Measurements from ENCODE around the gene GPC5.

GRCh38 chr13:92761710-92762109, 1363.3 kb downstream of the GPC5 start:
- TF ChIP-seq POLR2A (IDR thresholded peaks at IDR 0.05) (no peak), CTCF (IDR thresholded peaks at IDR 0.05) (no peak)

Data from testis (tissue), 2 donors.